Non-pigmented ciliary epithelial cell (primary cell): ENCODE results near the gene MTA3.
"Not testable (repeated sequence)": the region's sequence is repeated elsewhere in the genome, so short reads cannot be mapped to it uniquely, and the experiment has no call there.

Experiments
- DNase-seq: peaks from one replicate; pipeline ENCODE4 v3.0.0-alpha.2; 2010; ENCODE audit warnings: low read depth

The MTA3 gene

DNA sequence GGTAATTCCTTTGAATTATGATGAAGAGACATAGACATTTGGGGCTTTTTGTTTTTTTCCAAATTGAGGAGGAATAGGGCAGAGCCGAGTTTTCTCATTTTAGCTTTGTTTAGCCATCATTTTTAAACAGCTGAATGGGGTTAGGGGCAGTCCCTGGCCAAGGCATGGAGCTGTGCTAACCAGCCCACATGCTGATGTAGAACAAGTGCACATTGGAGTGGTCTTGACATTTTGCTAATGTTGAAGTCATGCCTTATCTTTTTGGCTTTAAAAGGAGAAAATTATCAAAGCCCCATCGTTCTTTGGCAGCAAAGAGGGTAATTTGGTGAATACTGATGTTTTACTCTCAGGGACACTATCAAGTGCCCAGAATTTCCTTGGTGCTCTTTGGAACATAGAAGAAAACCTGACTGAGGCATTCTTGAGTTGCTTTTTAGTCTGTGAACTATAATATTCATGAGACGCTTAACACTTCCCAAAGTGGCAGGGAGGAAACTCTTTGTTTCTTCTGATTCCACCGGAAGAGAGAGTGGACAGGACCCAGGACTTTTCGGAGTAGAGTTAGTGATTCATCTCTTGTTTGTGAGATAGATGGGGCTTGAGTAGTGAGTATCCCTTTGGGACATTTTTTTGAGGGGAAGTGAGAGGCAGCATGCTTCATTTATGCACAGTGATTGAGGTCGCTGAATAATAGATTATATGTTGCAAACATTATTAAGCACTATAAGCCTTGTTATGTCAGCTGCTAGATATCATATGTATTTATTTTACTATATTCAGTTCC is 45.0 kb downstream of the MTA3 start:
- DNase-seq = no peak

DNA sequence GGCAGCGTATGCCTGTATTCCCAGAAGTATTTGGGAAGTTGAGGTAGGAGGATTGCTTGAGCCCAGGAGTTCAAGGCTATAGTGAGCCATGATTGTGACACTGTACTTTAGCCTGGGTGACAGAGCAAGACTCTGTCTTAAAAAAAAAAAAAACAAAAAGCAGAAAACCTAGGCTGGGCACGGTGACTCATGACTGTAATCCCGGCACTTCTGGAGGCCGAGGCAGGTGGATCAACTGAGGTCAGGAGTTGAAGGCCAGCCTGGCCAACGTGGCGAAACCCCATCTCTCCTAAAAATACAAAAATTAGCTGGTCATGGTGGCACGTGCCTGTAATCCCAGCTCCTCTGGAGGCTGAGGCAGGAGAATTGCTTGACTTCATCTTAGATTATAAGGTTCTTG is 46.4 kb downstream of the MTA3 start:
- DNase-seq = no peak

- no peak for DNase-seq
Measured at GRCh38 chr2:42618116-42618515, 49.7 kb downstream of the MTA3 start.

- peak; percentile 65 for DNase-seq
Measured at GRCh38 chr2:42618972-42619371, 50.5 kb downstream of the MTA3 start.

DNA sequence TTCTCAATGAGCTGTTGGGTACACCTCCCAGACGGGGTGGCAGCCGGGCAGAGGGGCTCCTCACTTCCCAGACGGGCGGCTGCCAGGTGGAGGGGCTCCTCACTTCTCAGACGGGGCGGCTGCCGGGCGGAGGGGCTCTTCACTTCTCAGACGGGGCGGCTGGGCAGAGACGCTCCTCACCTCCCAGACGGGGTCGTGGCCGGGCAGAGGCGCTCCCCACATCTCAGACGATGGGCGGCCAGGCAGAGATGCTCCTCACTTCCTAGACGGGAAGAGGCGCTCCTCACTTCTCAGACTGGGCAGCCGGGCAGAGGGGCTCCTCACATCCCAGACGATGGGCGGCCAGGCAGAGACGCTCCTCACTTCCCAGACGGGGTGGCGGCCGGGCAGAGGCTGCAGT is 53.2 kb downstream of the MTA3 start:
- DNase-seq = not testable (repeated sequence)

DNA sequence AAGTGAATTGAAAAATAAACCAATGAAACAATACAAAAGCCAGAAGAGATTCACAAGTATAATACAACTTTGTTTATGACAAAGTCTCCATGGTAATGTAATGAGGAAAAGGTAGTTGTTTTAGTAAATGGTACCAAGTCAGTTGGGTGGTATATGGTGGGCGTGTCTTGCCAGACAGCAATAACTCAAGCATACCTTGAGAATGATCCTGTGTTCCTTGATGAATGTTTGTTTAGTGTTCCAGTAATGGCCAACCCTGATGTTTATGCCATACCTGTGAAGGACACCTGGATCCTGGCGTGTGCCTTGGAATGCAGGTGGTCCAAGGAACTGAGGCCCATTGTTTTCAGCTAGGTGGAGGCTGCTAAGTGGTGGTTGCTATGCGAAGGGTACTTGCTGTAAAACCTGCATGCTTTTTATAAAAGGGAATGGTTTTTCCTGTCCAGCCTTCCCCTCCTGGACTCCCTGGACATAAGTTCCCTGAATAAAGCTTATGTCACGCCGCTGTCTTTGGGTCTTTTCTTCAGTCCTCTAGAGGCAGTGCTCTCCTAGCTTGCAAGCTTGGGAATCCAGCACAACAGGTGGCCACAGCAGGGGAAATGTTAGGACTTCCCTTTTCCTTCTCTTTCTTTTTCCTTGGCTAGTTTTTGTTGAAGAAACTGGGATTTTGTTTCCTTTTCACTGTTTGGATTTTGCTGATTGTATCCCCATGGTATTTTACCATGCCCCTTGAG is 54.7 kb downstream of the MTA3 start:
- no peak for DNase-seq

GRCh38 chr2:42624047-42624446 is 55.6 kb downstream of the MTA3 start:
- DNase-seq = no peak

- DNase-seq = not testable (repeated sequence)
Measured at GRCh38 chr2:42628024-42628423, 59.6 kb downstream of the MTA3 start.

DNA sequence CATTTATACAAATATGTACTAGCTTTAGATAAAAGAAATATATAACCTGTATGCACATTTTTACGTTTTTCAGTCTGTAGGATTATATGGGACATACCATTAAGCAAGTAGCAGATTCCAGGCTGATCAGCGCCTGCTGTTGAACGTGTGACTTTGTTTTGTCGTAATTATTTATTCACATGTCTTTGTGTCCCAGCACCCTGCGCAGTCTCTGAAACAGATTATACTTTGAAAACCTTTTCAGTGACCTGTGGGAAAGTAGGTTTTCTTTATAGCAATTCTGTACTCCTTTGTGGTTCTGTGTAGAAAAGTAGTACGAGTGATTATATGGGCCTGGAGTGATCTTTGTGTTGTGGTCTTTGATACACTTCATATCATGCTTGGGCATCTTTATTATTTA is 68.5 kb downstream of the MTA3 start:
- DNase-seq = no peak

- no peak for DNase-seq
Measured at GRCh38 chr2:42638080-42638784, 69.8 kb downstream of the MTA3 start.

DNA sequence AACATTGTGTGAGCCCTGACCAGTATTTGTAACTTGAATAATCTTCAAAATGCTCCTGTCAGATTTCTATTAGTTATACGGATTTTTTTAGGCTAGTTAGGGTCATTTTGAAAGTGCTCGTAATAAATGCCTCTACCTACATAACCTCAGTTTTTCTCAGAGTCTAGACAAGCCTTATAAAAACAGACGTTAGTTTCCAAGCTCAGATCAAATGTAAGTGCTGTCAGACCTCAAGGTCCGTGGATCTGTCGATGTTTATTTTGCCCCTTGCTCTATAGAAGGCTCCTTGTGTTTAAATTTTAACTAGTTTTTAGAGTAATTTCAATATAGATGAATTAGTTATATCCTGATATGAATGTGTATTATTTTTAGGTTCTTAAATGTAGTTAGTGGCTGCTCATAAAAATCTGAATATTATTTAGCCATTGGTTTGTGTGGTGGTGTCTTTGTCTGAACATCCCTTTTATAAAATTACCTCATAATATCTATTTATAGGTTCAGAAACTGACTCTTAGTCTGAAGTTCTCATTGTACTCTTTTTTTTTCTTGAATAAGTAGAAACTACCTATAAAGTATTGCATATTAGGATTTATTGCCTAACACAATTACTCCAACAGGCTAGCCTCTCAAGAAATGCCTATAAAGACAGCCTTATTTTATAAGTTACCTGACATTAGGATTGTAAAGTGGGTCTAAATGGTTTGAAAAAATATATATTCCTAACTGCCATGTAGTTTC is 71.1 kb downstream of the MTA3 start:
- DNase-seq = no peak

GRCh38 chr2:42640261-42640660 is 71.8 kb downstream of the MTA3 start:
- no peak for DNase-seq

GRCh38 chr2:42642371-42642770 is 73.9 kb downstream of the MTA3 start:
- DNase-seq = not testable (repeated sequence)

DNA sequence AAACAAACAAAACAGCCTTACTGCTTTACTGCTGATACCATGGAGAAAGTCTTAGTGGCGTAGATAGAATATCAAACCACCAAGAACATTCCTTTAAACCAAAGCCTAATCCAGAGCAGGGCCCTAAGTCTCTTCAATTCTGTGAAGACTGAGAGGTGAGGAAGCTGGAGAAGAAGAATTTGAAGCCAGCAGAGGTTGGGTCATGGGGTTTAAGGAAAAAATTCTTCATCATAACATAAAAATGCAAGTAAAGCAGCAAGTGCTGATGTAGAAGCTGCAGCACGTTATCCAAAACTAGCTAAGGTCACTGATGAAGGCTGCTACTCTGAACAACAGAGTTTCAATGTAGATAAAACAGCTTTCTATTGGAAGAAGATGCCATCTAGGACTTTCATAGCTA is 77.1 kb downstream of the MTA3 start:
- DNase-seq = no peak

- no peak for DNase-seq
Measured at GRCh38 chr2:42648796-42649195, 80.4 kb downstream of the MTA3 start.

- DNase-seq = no peak
Measured at GRCh38 chr2:42651057-42651456, 82.6 kb downstream of the MTA3 start.

GRCh38 chr2:42652086-42652485 is 83.7 kb downstream of the MTA3 start:
- no peak for DNase-seq

GRCh38 chr2:42653039-42653438 is 84.6 kb downstream of the MTA3 start:
- DNase-seq = no peak

GRCh38 chr2:42653908-42654445 is 85.5 kb downstream of the MTA3 start:
- no peak for DNase-seq

DNA sequence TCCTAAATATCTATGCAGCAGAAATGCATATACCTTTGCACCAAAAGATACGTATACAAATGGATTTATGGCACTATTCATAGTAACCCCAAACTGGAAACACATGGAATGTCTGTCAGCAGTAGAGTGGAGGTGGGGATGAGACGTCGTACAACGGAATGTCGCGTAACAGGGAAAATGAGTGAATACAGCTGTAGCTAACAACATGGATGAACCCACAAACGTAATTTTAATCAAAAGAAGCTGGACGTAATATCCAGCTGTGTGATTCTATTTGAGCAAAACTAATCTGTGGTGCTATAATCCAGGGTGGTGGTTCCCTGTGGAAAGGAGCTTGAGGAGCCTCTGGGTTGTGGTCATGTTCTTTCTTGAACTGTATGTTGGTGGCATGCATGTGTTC is 89.9 kb downstream of the MTA3 start:
- DNase-seq = no peak

GRCh38 chr2:42659609-42660008 is 91.2 kb downstream of the MTA3 start:
- DNase-seq = no peak
